K562 treated with DMSO at 1 percent for 24 hours (cell line): ENCODE data around the gene THRB. TPM values are rescaled to one million over a fixed set of nuclear protein-coding genes. Genes with fewer than 3 reads are reported as not detected.

ENCODE experiments used
- total RNA-seq: library from RNA; unstranded; fragments of 300-600 nt; gene quantifications from 2 replicates; pipeline ENCODE4 v1.2.3, GENCODE V29; 2022; ENCODE audit warnings: low read depth; ENCODE audit not compliant: insufficient read depth

THRB gene
- 7.0 and 8.7 TPM in 2 replicates for total RNA-seq

GRCh38 chr3:24494618-24495325 lies at the start of gene THRB:
Gene THRB, minus strand, starts transcription at chr3:24494850.

